ENCODE data around the gene RBM47. TPM values are rescaled to one million over a fixed set of nuclear protein-coding genes. Genes with fewer than 3 reads are reported as not detected.
"Not testable (repeated sequence)": the region's sequence is repeated elsewhere in the genome, so short reads cannot be mapped to it uniquely, and the experiment has no call there.

The RBM47 gene
- total RNA-seq, 1 donor from 2014 or later = 2.4 TPM

DNA sequence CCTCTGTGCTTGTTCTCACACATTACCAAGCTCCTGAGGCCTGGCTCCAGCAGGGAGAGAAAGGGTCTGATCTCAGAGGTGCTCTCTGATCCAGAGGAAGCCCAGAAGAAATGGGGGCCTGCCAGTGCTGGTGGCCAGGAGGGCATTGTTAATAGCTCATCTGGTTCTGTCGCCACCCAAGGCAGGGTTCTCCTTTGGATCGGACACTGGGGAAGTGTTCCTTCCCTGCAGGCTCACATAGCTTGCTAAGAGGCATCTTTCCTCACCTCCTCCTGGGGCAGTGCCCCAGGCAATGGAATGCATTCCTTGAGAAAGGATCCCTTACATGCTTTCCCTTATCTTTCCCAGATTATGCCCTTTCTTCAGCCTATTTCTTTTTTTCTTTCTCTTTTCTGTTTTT, 53.8 kb downstream of the RBM47 start:
- ATAC-seq (ENCODE audit: poor library complexity) (no peak), DNase-seq (no peak)
- intact Hi-C loops (cut with DNase I) = no loop called here

DNA sequence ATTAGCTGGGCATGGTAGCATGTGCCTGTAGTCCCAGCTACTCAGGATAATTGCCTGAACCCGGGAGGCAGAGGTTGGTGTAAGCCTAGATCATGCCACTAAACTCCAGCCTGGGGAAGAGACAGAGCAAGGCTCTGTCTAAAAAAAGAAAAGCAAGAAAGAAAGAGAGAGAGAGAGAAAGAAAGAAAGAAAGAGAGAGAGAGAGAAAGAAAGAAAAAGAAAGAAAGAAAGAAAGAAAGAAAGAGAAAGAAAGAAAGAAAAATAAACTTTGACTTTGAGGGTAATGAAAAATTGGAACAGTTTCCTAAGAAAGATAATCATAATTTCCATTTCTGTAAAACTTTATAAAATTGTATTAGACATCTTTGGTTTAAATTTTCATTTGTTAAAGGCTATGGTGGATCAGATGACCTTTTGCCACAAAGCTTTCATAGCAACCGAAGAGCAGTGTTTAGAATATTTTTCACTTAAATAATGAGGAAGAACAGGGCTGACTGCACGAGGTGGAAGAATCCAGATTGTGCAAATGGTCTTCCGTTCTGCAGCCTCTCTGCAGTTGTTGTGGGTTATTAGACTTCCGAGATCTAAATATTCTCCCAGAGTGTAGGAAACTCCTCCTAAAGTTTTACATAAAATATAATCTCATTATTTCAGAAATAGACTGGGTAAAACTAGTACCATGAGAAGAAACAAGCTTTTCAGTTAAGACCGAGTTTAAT, 55.9 kb downstream of the RBM47 start:
- DNase-seq = no peak
- intact Hi-C loops (cut with DNase I) = no loop called here

DNA sequence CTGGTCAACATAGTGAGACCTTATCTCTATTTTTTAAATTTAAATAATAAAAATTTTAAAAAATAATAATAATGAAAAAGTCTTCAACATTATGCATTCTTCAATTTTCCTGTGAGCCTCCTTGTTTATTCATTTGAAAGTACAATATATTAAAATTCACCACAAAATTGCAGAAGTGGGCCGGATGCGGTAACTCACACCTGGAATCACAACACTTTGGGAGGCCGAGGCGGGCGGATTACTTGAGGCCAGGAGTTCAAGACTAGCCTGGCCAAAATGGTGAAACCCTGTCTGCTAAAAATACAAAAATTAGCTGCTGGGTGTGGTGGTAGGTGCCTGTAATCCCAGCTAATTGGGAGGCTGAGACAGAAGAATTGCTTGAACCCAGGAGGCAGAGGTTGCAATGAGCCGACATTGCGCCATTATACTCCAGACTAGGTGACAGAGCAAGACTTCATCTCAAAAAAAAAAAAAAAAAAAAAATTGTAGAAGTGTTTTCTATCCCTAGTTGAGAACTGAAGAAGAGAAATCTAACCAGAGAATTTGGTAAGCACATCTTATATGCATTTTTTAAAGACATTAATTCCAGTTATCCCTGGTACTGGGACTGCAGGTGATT, 56.9 kb downstream of the RBM47 start:
- no peak for DNase-seq
- intact Hi-C loops (cut with DNase I) = no loop called here
- no peak for ATAC-seq (ENCODE audit: poor library complexity)

More for the DNA sequence above, 55.9 kb downstream of the RBM47 start:
- peak; percentile 36 for ATAC-seq (ENCODE audit: poor library complexity)

DNA sequence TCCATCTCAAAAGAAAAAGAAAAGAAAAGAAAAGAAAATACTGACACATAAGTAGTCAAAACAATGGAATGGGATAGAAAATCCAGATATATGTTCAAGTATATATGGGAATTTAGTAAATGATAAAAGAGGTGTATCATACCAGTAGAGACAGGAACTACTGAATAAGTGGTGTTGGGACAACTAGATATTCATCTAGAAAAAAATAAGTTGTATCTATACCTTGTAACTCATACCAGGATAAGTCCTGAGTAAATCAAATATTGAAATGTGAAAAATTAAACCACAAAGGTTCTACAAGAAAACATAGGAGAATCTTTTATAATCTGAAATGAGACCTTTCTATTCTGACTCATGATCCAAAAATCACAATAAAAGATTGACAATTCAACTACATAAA, 58.5 kb downstream of the RBM47 start:
- intact Hi-C loops (cut with DNase I) = no loop called here
- ATAC-seq (ENCODE audit: poor library complexity) = no peak
- no peak for DNase-seq

DNA sequence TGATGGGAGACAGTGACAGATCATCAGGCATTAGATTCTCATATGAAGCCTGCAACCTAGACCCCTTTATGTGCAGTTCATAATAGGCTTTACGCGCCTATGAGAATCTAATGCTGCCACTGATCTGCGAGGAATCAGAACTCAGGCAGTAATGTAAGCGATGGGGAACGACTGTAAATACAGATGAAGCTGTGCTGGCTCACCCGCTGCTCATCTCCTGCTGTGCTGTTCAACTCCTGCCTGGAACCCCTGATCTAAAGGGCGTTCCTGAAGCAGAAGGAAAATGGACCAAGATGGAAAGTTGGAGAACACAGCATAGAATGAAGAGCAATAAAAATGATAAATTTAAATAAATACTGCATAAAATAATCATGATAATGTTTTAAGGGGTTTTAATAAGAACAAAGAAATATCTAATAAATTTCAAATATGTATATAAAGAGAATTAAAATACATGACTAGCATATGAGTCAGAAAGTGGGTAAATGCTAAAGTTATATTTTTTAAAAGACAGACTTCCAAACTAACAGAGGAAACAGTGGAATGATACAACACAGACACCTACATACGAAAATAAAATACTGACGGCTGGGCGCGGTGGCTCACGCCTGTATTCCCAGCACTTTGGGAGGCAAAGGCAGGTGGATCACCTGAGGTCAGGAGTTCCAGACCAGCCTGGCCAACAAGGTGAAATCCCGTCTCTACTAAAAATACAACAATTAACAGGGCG, 59.2 kb downstream of the RBM47 start:
- ATAC-seq (ENCODE audit: poor library complexity) (no peak), DNase-seq (no peak)
- intact Hi-C loops (cut with DNase I) = no loop called here

DNA sequence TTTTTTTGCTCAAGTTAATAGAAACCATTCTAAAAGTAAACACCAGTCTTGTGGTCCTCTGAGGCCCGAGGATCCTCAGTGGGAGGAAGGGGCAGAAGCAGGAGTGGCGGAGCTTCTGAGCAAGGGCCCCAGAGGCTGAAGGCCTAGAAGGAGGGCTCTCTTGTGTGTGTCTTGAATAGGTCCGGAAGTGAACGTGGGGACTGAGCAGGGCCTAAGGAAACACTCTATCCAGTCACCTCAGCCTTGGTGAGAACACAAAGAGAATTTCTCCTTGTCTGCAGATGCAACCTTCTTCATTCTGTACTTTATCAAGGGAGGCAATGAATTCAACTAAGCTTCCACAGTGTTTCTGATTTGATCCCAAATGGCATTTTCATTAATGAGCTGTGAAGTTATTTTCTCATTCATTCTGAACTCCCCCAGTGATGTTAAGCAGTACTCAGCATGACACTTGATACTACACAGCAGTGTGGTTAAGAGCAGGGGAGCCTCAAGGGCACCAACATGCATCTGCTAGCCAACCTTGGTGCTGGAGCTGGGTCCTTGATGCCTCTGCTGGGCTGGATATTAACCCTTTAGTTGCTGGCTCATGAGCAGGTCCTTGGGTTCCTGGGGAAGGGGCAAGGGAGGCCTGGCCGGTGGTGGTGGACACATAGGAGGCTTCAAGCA, 64.7 kb downstream of the RBM47 start:
- intact Hi-C loops (cut with DNase I) = no loop called here
- DNase-seq = no peak
- ATAC-seq (ENCODE audit: poor library complexity) = no peak

DNA sequence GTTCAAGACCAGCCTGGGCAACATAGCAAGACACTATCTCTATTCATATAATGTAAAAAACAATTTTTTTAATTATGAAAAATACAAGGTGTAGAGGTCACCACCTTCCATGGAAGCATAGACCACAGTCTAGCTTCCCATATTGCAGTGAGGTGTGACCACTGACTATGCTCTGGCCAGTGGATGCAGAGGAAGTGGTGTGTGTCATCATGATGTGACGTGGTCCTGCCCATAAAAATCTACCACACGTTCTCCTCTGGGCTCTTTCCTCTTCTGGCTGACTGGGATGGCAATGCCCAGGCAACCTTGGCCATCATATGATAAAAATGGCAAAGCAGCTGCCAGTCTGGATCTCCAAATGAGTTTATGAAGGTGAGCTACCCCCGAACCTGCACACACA, 65.7 kb downstream of the RBM47 start:
- no peak for ATAC-seq (ENCODE audit: poor library complexity)
- intact Hi-C loops (cut with DNase I) = no loop called here
- DNase-seq = no peak

DNA sequence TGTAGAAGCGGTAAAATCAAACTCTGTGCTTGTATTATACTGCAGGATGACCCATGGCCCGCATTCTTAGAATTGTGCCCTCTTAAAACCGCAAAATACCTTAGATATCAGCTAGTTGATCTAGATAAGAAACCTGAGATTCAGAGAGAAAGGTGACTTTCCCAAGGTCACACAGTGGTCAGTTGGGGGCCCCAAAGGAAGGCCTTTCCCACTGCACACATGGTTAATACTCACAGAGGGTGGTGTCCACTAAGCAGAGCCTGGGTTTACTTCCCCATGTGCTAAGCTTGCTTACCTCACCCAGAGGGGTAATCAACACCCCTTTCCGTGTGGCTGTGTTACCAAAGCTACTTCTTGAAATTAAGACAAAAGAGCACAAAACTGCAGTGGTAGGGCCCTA, 66.3 kb downstream of the RBM47 start:
- ATAC-seq (ENCODE audit: poor library complexity) (no peak), DNase-seq (no peak)
- intact Hi-C loops (cut with DNase I) = no loop called here

DNA sequence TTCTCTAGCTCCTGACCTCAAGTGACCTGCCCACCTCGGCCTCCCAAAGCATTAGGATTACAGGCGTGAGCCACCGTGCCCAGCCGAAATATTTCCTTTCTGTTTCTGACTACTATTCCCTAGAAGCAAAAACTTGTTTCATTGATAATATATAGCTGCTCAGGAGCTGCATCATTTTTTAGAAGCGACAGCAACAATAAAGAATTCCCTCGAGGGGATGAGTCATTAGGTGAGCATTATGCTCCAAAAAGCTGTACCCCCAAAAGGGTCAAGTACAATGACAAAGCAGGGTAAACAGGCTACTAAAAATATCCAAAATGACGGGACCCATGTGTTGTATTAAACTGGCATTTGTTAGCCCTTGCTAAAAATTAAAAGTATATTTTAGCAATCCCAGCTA, 67.0 kb downstream of the RBM47 start:
- intact Hi-C loops (cut with DNase I) = no loop called here
- DNase-seq (no peak), ATAC-seq (ENCODE audit: poor library complexity) (no peak)

DNA sequence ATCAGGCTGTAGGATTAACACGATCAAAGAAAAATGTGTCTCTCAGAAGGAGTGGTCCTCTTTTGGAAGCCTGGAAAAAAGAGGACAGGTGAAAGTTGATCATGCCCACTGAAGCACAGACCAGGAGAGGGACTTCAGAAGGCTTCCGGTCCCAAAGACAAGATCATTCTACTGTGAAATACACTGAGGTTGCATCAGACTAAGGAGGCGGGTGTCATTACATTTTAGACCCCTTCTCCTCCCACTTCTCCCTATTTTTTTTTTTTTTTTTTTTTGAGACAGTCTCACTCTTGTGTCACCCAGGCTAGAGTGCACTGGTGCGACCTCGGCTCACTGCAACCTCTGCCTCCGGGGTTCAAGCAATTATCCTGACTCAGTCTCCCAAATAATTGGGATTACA, 67.5 kb downstream of the RBM47 start:
- intact Hi-C loops (cut with DNase I) = no loop called here
- DNase-seq = no peak
- peak; percentile 33 for ATAC-seq (ENCODE audit: poor library complexity)

DNA sequence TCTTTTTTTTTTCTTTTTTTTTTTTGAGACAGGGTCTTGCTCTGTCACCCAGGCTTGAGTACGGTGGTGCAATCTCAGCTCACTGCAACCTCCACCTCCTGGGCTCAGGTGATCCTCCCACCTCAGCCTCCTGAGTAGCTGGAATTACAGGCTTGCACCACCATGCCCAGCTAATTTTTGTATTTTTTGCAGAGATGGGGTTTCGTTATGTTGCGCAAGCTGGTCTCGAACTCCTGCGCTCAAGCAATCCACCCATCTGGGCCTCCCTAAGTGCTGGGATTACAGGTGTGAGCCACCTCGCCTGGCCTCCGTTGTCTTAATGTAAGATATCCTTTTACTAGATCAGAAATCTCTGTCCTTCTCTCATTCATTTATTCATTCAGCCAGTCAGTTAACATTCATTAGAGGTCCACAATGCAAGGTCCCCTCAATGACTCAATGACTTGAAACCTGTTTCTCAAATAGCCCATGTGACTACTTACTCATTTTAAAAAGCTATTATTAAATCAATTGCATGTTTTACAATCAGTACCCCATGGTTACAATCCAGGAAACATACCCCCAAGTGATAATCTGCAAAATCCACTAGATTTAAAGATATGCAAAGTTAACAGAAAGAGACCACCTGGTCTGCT, 68.0 kb downstream of the RBM47 start:
- DNase-seq; ATAC-seq (ENCODE audit: poor library complexity); intact Hi-C loops (cut with DNase I): not testable (repeated sequence)

DNA sequence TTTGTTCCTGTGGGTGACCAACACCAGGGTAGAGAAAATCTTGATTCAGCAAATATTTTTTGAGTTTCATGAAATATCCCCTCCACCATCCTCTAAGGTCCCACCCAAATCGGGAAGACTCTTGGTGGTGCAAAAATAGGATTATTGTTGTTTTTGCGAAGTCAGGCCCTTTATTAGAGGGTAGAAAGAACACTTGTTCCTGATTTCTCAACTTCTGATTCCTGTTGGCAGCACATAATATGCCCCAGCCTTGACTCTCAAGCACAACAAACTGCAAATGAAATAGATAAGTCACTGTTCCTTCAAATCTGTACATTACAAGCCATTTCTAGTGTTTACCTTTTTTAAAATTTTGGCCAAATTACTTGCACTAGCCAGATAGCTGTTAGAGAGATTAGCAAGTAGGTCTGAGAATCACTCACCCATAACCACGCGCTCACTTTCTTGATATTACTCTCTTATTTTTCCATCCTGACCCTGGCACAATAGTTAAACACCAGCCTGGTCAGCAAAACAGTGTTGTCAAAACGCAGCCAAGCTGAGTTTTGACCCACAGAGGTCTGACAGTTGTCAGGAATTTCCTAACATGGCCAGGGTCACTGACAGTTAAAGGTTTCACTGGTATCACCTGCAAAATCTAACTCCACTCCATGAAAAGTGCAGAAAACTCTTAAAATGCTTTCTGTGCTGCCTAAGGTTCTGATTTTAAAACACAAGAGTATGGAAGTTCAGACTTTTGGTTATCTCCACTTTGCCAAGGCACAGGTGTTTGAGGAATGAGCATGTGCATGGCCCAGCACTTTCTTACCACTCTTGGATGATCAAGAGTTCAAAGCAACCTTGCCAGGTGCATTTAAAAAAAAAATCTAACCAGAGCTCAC, 69.8 kb downstream of the RBM47 start:
- no peak for DNase-seq
- ATAC-seq (ENCODE audit: poor library complexity) = peak; percentile 68
- intact Hi-C loops (cut with DNase I) = no loop called here

DNA sequence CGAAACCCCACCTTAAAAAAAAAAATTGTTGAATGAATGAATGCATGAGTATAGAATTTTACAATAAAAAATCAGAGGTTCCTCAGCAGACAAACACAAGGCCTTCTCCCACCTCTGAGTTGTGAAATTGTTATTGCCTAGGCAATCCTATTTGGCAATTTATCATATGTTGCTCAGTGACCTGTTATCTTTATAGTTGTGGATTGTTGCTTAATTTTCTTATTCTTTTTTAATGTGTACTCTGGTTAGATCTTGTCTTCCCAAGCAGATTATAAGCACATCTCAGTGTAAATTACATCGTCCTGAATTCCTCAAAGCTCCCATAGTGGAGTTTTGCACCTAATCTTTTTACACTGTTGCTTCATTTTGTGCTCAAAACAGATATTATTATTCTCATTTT, 71.9 kb downstream of the RBM47 start:
- intact Hi-C loops (cut with DNase I) = no loop called here
- DNase-seq (no peak), ATAC-seq (ENCODE audit: poor library complexity) (no peak)

DNA sequence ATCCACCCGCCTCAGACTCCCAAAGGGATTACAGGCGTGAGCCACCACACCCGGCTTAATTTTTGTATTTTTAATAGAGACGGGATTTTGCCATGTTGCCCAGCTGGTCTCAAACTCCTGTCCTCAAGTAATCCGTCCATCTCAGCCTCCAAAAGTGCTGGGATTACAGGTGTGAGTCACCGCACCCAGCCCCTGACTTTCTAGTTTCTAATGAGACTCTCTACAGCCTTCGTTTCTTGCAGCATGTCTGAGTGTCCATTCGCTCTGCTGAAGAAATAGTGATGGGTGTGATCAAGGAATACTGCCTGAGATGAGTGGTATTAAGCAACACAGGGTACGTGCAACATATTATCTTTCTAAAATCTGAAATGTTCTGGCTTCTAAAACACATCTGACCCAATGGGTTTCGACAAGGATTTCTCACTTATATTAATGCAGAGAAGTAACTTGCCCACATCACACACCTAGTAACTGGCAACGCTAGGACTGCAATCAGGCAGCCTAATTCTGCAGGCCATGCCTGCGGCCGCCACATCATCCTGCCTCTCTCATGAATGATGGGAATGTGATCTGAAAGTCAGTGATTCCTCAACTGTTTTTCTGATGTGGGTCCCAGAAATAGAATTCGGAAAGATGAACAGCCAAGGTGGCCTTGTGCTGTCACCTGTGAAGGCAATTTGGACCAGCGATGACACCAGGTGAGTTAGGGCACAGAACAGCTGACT, 74.3 kb downstream of the RBM47 start:
- no peak for ATAC-seq (ENCODE audit: poor library complexity)
- intact Hi-C loops (cut with DNase I) = no loop called here
- no peak for DNase-seq

DNA sequence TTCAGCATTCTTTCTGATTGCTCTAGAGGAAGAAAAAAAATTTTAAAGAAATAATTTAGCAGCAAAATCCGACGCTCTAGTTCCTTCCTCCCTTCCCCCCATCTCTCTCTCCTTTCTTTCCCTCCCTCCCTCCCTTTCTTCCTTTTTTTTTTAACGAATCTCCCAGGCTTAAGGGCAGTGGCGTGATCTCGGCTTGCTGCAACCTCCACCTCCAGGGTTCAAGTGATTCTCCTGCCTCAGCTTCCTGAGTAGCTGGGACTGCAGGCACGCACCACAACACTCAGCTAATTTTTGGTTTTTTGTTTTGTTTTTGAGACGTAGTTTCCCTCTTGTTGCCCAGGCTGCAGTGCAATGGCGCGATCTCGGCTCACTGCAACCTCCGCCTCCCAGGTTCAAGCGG, 75.0 kb downstream of the RBM47 start:
- DNase-seq; intact Hi-C loops (cut with DNase I): not testable (repeated sequence)
- peak; percentile 30 for ATAC-seq (ENCODE audit: poor library complexity)

DNA sequence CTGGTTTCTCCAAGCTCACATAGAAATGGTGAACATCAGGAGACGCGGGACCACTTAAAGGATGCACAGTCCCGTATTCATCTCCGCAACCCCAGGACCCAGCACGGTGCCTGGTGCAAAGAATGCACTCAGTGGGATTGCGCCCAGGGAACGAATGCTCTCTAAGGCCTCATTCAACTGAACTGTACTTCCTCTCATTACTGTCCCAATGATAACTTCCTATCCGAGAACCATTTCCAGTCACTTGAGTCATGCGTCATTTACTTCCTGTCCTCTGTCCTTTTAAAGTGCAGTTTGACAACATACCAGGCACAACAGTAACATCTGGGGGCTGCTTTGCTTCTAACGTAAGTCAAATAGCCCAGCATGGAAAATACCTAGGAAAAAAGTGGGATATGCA, 75.7 kb downstream of the RBM47 start:
- DNase-seq (no peak), ATAC-seq (ENCODE audit: poor library complexity) (peak; percentile 74)
- intact Hi-C loops (cut with DNase I) = no loop called here

DNA sequence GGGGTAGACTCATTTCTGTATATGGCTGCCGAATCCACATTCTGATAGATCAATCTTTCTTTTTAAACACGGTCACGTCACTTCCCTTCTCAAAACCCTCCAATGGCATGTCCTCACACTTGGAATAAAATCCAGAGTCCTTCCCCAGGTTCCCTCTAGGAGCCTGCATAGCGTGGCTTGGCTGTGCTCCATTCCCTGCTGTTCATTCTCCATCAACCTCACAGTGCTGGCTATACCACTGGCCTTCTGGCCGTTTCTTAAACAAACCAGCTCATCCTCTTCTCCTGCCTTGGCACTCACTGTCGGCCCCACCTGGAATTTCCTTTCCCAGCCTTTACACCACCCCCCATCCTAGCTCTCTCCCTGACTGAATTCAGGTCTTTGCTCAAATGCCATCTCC, 77.1 kb downstream of the RBM47 start:
- ATAC-seq (ENCODE audit: poor library complexity) = no peak
- intact Hi-C loops (cut with DNase I) = no loop called here
- DNase-seq = no peak

Measured in Right ventricle myocardium superior (tissue), 1 donor.